ENCODE measurements around the gene SLC4A1AP.

DNA sequence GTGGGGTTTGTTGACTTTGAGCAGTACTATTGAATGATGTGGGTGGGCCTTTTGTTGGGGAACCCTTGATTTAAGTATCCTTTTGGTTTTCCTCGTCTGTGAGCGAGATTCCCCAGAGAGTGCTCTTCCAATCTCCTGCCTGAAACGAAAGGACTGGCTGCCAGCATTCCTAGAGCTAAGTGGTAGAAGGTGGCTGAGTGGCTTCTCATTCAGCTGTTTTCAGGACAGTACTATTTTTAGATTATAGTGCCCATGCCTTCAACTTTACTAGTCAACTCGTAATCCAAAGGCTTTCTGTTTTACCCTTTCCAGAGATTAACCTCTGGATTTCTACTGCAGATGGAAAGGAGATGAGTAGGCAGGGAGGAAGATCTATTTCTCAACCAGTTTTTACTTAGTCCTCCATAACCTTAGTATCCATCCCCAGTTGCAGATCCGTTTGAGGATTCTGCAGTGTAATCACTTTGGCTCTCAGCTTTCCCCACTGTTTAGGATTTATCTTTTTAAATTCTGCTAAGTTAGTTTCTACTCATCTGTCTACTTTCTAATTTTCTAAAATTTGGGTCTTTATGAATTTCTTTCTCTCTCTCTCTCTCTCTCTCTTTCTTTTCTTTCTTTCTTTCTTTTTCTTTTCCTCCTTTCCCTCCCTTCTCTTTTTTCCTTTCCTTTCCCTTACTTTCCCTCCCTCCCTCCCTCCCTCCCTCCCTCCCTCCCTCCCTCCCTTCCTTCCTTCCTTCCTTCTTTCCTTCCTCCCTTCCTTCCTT, 9.2 kb downstream of the SLC4A1AP start:
- TF ChIP-seq CTCF (IDR thresholded peaks at IDR 0.05) (no peak), POLR2A (IDR thresholded peaks at IDR 0.05) (no peak)

Data from adrenal gland (tissue), 5 donors.